GM18858 (cell line): Measurements from ENCODE around the gene SFT2D1.
A peak's percentile ranks its signal among the peaks of the same experiment; 100 is the strongest.
"Not testable (repeated sequence)": the region's sequence is repeated elsewhere in the genome, so short reads cannot be mapped to it uniquely, and the experiment has no call there.

Experiments used
- ATAC-seq: cut with Tn5 transposase; IDR thresholded peaks from one replicate; pipeline ENCODE4 v1.9.1; 2021; ENCODE audit not compliant: unreplicated experiment

The SFT2D1 gene

GRCh38 chr6:166342349-166343149 is at the start of gene SFT2D1:
TSS of gene SFT2D1 (minus strand) at chr6:166342545. CDS start at chr6:166342481, 64 bp downstream.
- peak; percentile 85 for ATAC-seq

- ATAC-seq: no peak
These were observed 46.8 kb upstream of the SFT2D1 start for GRCh38 chr6:166389119-166389518.

GRCh38 chr6:166388290-166389004 is 46.1 kb upstream of the SFT2D1 start:
- ATAC-seq: no peak

GRCh38 chr6:166387642-166388289 is 45.4 kb upstream of the SFT2D1 start:
- ATAC-seq: no peak

- not testable (repeated sequence) for ATAC-seq
These were observed 44.8 kb upstream of the SFT2D1 start for GRCh38 chr6:166387098-166387497.

- no peak for ATAC-seq
These were observed 43.8 kb upstream of the SFT2D1 start for GRCh38 chr6:166386111-166386510.

GRCh38 chr6:166383802-166384363 is 41.5 kb upstream of the SFT2D1 start:
- not testable (repeated sequence) for ATAC-seq

- ATAC-seq: peak; percentile 81
These were observed 40.8 kb upstream of the SFT2D1 start, which contains the start of gene MPC1 for GRCh38 chr6:166382933-166383801. TSS of gene MPC1 (minus strand) at chr6:166382940. CDS start at chr6:166382876, 64 bp downstream.

GRCh38 chr6:166382500-166382932 is 40.2 kb upstream of the SFT2D1 start:
- ATAC-seq: no peak

GRCh38 chr6:166381733-166382499 is 39.6 kb upstream of the SFT2D1 start:
- ATAC-seq: peak; percentile 33

- ATAC-seq: no peak
These were observed 39.0 kb upstream of the SFT2D1 start for GRCh38 chr6:166381381-166381732.

GRCh38 chr6:166379800-166380199 is 37.5 kb upstream of the SFT2D1 start:
- no peak for ATAC-seq

GRCh38 chr6:166379103-166379586 is 36.8 kb upstream of the SFT2D1 start:
- no peak for ATAC-seq

GRCh38 chr6:166377721-166378120 is 35.4 kb upstream of the SFT2D1 start:
- ATAC-seq: no peak

- ATAC-seq: no peak
These were observed 32.7 kb upstream of the SFT2D1 start for GRCh38 chr6:166375013-166375412.

- ATAC-seq: no peak
These were observed 28.1 kb upstream of the SFT2D1 start for GRCh38 chr6:166370489-166370888.

- no peak for ATAC-seq
These were observed 27.4 kb upstream of the SFT2D1 start for GRCh38 chr6:166369782-166370181.

- no peak for ATAC-seq
These were observed 24.6 kb upstream of the SFT2D1 start for GRCh38 chr6:166366921-166367320.

GRCh38 chr6:166365806-166366205 is 23.5 kb upstream of the SFT2D1 start:
- ATAC-seq: no peak
